AG04449 (cell line): ENCODE measurements around the gene COQ3.
"Not testable (repeated sequence)": the region's sequence is repeated elsewhere in the genome, so short reads cannot be mapped to it uniquely, and the experiment has no call there.

Experiments used
- CTCF ChIA-PET: fragments of 350-600 bp; formaldehyde crosslinking; extraction: SDS; loops from one replicate; lab custom pipeline; 2021; ENCODE audit warnings: antibody characterized with exemption; lab: Yijun Ruan, JAX
- POLR2A ChIA-PET: fragments of 400-600, 350-600 bp; formaldehyde crosslinking; extraction: SDS; loops from one replicate; lab custom pipeline; 2020; ENCODE audit warnings: antibody characterized with exemption, inconsistent platforms; lab: Yijun Ruan, JAX
- DNase-seq: peaks from one replicate; pipeline ENCODE4 v3.0.0-alpha.2; 2010; ENCODE audit warnings: low read depth, low spot score
- H3K4me3 ChIP-seq: 2 replicates; pipeline ENCODE4 v1.5.1; 2011; ENCODE audit warnings: low read depth, mild to moderate bottlenecking, control low read depth, low read length
- TF ChIP-seq, protein P1 (sequence below): IDR thresholded peaks from one replicate; pipeline ENCODE4 v1.5.1; 2011; ENCODE audit warnings: mild to moderate bottlenecking, moderate library complexity, low read length, control low read depth, inconsistent platforms; ENCODE audit not compliant: insufficient read depth; ENCODE audit errors: missing control alignments

The COQ3 gene

DNA sequence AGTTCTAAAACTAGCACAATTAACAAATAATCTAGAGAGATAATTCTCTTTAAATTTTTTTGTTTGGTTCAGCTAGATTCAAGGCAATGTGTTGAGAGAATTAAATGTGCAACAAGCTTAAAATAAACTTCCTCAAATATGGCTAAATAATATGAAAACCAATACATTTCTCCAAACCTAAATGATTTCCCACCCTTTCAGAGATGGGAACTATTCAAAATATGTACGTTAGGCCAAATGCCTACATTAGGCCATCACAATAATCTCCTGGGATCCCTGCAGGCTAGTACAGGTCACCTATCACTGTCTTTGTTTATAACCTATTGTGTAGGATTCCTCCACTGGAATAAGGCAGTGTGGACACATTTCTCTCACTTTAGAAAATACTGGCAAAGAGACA is 46.2 kb downstream of the COQ3 start:
- POLR2A ChIA-PET, result interaction anchor here (0.6 kb wide), 1 partner anchor 72 kb away, joined by 3 read pairs; no protein-coding TSS in a partner anchor
- DNase-seq, result no peak
- no peak overlapping the region for H3K4me3 ChIP-seq
- TF ChIP-seq, protein P1, sequence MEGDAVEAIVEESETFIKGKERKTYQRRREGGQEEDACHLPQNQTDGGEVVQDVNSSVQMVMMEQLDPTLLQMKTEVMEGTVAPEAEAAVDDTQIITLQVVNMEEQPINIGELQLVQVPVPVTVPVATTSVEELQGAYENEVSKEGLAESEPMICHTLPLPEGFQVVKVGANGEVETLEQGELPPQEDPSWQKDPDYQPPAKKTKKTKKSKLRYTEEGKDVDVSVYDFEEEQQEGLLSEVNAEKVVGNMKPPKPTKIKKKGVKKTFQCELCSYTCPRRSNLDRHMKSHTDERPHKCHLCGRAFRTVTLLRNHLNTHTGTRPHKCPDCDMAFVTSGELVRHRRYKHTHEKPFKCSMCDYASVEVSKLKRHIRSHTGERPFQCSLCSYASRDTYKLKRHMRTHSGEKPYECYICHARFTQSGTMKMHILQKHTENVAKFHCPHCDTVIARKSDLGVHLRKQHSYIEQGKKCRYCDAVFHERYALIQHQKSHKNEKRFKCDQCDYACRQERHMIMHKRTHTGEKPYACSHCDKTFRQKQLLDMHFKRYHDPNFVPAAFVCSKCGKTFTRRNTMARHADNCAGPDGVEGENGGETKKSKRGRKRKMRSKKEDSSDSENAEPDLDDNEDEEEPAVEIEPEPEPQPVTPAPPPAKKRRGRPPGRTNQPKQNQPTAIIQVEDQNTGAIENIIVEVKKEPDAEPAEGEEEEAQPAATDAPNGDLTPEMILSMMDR, result no peak
- CTCF ChIA-PET, result interaction anchor here (1.0 to 9.7 kb wide), 4 partner anchors 11 to 36 kb away, joined by 3 to 109 read pairs (median 10); no protein-coding TSS in a partner anchor

DNA sequence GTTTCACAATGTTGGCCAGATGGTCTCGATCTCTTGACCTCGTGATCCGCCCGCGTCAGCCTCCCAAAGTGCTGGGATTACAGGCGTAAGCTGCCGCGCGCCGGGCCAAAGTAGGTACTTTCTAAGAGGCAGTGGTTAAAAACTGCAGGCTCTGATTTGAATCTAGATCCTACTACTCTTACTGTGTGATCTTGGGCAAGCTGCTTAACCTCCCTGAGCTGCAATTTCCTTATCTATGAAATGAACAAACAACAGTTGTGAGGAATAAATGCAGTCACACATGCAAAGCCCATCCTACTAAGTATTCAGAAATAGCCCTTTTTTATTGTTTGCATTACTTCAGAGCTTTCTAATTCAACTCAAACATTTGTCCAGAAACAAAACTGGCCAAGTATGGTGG is 47.4 kb downstream of the COQ3 start:
- H3K4me3 ChIP-seq, result no peak overlapping the region
- CTCF ChIA-PET, result interaction anchor here (1.2 to 9.7 kb wide), 3 partner anchors 12 to 37 kb away, joined by 4 to 109 read pairs (median 15); no protein-coding TSS in a partner anchor
- POLR2A ChIA-PET, result interaction anchor here (1.2 kb wide), 1 partner anchor 28 kb away, joined by 4 read pairs; no protein-coding TSS in a partner anchor
- DNase-seq, result no peak
- TF ChIP-seq, protein P1, result no peak

DNA sequence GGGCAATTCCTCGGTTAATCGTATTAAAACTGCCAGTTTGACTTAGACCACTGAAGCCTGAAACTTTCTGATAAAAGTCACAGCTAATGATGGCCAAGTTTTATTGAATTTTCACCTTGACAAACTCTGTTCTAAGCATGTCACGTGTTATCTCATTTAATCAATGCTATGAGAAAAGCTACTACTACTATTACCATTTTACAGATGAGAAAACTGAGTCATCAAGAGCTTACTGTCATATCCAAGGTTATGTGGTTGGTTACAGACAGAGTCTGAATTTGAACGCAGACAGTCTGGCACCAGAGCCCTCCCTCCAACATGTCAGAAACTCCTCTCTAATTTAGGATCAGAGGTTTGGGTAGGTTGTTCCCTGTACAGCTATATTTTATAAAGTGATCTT is 48.8 kb downstream of the COQ3 start:
- no peak overlapping the region for H3K4me3 ChIP-seq
- ChIA-PET POLR2A (no interaction called here), CTCF (interaction anchor here (1.1 to 9.7 kb wide), 4 partner anchors 11 to 523 kb away, joined by 3 to 109 read pairs (median 8); no protein-coding TSS in a partner anchor)
- no peak for DNase-seq
- TF ChIP-seq, protein P1, result no peak

DNA sequence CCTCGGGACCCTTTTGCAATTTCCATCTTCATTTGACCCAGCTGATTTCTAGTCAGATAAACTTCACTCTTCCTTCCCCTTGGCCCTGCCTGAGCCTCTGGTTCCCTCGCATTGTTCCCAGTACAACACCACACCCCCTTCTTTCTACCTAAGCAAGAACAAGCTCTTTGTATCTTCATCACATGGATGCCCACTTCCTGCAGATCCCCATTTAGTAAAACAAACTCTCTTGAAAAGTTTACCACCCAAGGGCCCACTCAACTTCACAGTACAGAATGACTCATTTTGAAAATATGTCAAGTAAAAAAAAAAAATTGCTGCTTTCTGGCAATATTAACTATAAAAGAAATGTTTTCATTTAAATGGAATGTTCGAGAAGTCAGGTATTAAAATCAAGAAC is 49.7 kb downstream of the COQ3 start:
- TF ChIP-seq, protein P1, result no peak
- CTCF ChIA-PET, result interaction anchor here (0.6 to 9.7 kb wide), 4 partner anchors 10 to 317 kb away, joined by 3 to 109 read pairs (median 8); no protein-coding TSS in a partner anchor
- DNase-seq, result no peak
- no peak overlapping the region for H3K4me3 ChIP-seq
- POLR2A ChIA-PET, result no interaction called here

DNA sequence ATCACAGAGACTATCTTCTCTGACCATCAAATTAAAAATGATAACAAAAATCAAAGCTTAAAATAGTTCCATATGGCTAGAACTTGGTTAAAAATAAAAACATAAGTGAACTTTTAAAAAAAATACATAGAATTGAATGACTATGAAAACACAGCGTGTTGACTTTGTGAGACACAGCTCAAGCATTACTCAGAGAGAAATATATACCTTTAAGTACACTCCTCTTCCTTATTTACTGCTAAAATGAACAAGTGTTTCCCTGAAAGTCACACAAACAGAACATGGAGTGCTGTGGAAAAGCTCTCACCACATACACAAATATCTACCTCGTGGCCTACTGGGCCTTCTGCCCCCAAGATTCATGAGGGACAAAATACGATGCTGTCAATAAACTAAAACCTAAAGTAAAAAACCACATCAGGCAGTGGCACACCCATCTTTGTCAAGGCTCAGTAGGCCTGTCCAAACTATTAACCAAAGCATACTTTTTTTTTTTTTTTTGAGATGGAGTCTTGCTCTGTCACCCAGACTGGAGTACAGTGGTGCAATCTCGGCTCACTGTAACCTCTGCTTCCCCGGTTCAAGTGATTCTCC is 52.0 kb downstream of the COQ3 start:
- TF ChIP-seq, protein P1, result no peak
- ChIA-PET CTCF (interaction anchor here (1.5 to 9.7 kb wide), 2 partner anchors 13 to 84 kb away, joined by 3 to 109 read pairs; no protein-coding TSS in a partner anchor), POLR2A (no interaction called here)
- no peak overlapping the region for H3K4me3 ChIP-seq
- DNase-seq, result no peak

DNA sequence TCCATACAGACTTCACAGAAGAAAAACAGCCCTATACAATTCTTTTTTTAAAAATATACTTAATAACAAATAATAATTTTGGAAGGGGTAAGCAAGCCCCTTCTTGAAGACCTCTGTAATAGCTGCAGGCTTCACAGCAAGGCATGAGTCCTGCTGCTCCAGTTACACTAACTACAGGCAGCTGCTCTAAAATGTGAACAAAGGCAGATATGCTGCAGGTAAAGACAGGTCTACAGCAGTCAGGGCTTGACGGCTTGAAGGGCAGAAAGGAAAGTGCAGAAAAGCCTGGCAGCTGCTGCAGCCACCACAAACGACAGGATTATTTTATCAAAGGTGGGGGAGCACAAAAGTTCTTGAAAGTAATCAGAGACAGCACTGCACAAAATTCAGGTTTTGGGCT is 55.8 kb downstream of the COQ3 start:
- TF ChIP-seq, protein P1, result no peak
- CTCF ChIA-PET, result interaction anchor here (0.8 to 2.7 kb wide), 5 partner anchors 8 to 96 kb away, joined by 3 to 18 read pairs (median 6); no protein-coding TSS in a partner anchor
- no peak overlapping the region for H3K4me3 ChIP-seq
- DNase-seq, result no peak
- POLR2A ChIA-PET, result no interaction called here

DNA sequence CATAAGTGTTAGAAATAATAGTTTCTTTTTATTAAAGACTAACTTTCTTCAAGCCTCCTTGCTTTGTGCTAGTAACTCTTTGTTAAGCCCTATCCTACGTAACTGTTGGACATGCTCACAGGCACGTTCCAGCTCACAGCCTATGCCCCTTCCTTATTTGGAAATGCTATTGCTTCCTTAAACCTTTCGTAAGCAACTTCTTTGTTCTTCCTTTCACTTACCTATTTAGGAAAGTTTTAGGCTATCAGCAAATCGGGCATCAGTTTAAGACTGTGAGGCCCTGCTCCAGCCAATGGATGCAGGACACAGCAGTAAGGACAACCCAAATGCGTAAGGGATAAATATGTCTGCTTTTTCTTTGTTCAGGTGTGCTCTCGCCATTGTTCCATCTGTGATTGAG is 58.7 kb downstream of the COQ3 start:
- H3K4me3 ChIP-seq, POLR2A ChIA-PET, DNase-seq: not testable (repeated sequence)
- CTCF ChIA-PET, result interaction anchor here (0.9 to 1.6 kb wide), 10 partner anchors 9 to 99 kb away, joined by 3 to 15 read pairs (median 5); partner anchors contain the start of genes COQ3, FAXC and PNISR
